Keratinocyte (primary cell): Measurements from ENCODE around the gene LPAR5. TPM values are rescaled to one million over a fixed set of nuclear protein-coding genes. Genes with fewer than 3 reads are reported as not detected.

ENCODE experiments used
- DNase-seq: peaks from one replicate; pipeline ENCODE4 v3.0.0-alpha.2; 2011; ENCODE audit warnings: low read depth, missing footprints, low spot score
- FAIRE-seq: peaks from 2 replicates; lab custom pipeline; 2011; peaks lifted over from hg19 to GRCh38; lab: Jason Lieb, UNC
- H2AFZ ChIP-seq: 2 replicates; pipeline ENCODE4 v1.6.0; 2012; ENCODE audit warnings: low read length, control low read depth, inconsistent platforms; ENCODE audit not compliant: control insufficient read depth
- H3K27ac ChIP-seq: 2 replicates; pipeline ENCODE4 v1.5.1; 2011; ENCODE audit warnings: low read length; ENCODE audit not compliant: control insufficient read depth, insufficient read depth
- H3K27me3 ChIP-seq: 3 replicates; pipeline ENCODE4 v1.6.0; 2011; ENCODE audit warnings: low read length; ENCODE audit not compliant: control insufficient read depth, insufficient read depth; ENCODE audit errors: extremely low read depth
- H3K36me3 ChIP-seq, 2 experiments: 2 replicates in 1 of 2; 3 replicates in 1 of 2; pipeline ENCODE4 v1.5.1; 2011; ENCODE audit warnings: low read length in 2 of 2, mild to moderate bottlenecking in 1 of 2; ENCODE audit not compliant: control insufficient read depth in 2 of 2, insufficient read depth in 2 of 2; ENCODE audit errors: extremely low read depth in 1 of 2
- H3K4me1 ChIP-seq: 3 replicates; pipeline ENCODE4 v1.5.1; 2011; ENCODE audit warnings: low read length; ENCODE audit not compliant: control insufficient read depth, insufficient read depth; ENCODE audit errors: extremely low read depth
- H3K4me2 ChIP-seq: 3 replicates; pipeline ENCODE4 v1.6.0; 2011; ENCODE audit warnings: low read depth, low read length; ENCODE audit not compliant: control insufficient read depth, insufficient read depth; ENCODE audit errors: extremely low read depth
- H3K4me3 ChIP-seq, 3 experiments: fragments of 200-600 bp in 1 of 3; sonication (generic) in 1 of 3; 2 replicates in 2 of 3; 3 replicates in 1 of 3; pipeline ENCODE4 v1.5.1; 2011 to 2016; ENCODE audit warnings: low read length in 3 of 3, mild to moderate bottlenecking in 3 of 3, control low read depth in 2 of 3, inconsistent platforms in 1 of 3, low read depth in 1 of 3, mixed read lengths in 1 of 3, mixed run types in 1 of 3, moderate library complexity in 1 of 3; ENCODE audit not compliant: control insufficient read depth in 2 of 3, insufficient read depth in 2 of 3; ENCODE audit errors: extremely low read depth in 1 of 3
- H3K79me2 ChIP-seq: 2 replicates; pipeline ENCODE4 v1.6.0; 2012; ENCODE audit warnings: low read length; ENCODE audit not compliant: control insufficient read depth, insufficient read depth
- H3K9ac ChIP-seq: 3 replicates; pipeline ENCODE4 v1.6.0; 2011; ENCODE audit warnings: low read length; ENCODE audit not compliant: control insufficient read depth, insufficient read depth; ENCODE audit errors: extremely low read depth
- H3K9me1 ChIP-seq: 3 replicates; pipeline ENCODE4 v1.6.0; 2011; ENCODE audit warnings: low read length; ENCODE audit not compliant: control insufficient read depth, insufficient read depth; ENCODE audit errors: extremely low read depth
- H3K9me3 ChIP-seq: 2 replicates; pipeline ENCODE4 v1.5.1; 2012; ENCODE audit warnings: low read depth, low read length; ENCODE audit not compliant: control insufficient read depth
- H4K20me1 ChIP-seq: 3 replicates; pipeline ENCODE4 v1.6.0; 2011; ENCODE audit warnings: low read length; ENCODE audit not compliant: control insufficient read depth, insufficient read depth; ENCODE audit errors: extremely low read depth
- EZH2 ChIP-seq: IDR thresholded peaks from one replicate; pipeline ENCODE4 v1.6.1; 2012; ENCODE audit warnings: inconsistent platforms, mild to moderate bottlenecking, low read length, moderate library complexity
- dilution Hi-C: fragments of 300-500 bp; cut with MboI; formaldehyde crosslinking; loops from one replicate; pipeline ENCODE4 v1.7.0; 2020; ENCODE audit warnings: low sequenced_read_pairs; ENCODE audit not compliant: extremely low pct_ligation_motif_present
- polyA minus RNA-seq, 3 experiments: library from RNA; depleted of rRNA, polyadenylated mRNA; stranded (reverse); fragments of >200 nt; gene quantifications; 1 replicate in 1 of 3; 2 replicates in 1 of 3; 3 replicates in 1 of 3; pipeline ENCODE4 v1.2.3, GENCODE V29; 2011
- polyA plus RNA-seq, 5 experiments: library from polyadenylated mRNA; depleted of rRNA in 3 of 5; stranded (reverse) in 3 of 5; stranded (forward) in 1 of 5; unstranded in 1 of 5; fragments of >200 nt; gene quantifications; 1 replicate in 1 of 5; 2 replicates in 3 of 5; 3 replicates in 1 of 5; pipeline versions ENCODE4 v1.2.1 to v1.2.3, GENCODE V29; 2011 to 2012; ENCODE audit warnings: missing spikeins in 2 of 5, low read depth in 1 of 5, low replicate concordance in 1 of 5
- TF ChIP-seq, protein P1 (sequence below), 3 experiments: IDR thresholded peaks in 1 of 3; conservative IDR thresholded peaks in 1 of 3; optimal IDR thresholded peaks in 1 of 3; 2 replicates in 2 of 3; 3 replicates in 1 of 3; pipeline versions ENCODE3 to v1.5.1; 2011; ENCODE audit warnings: low read length in 3 of 3, mild to moderate bottlenecking in 3 of 3, moderate library complexity in 2 of 3, control low read depth in 1 of 3, inconsistent platforms in 1 of 3; ENCODE audit not compliant: insufficient read depth in 2 of 3; ENCODE audit errors: extremely low read depth in 1 of 3

Gene LPAR5
- polyA plus RNA-seq (6.7 to 11.7 TPM (median 8.3 TPM) in 3 replicates), polyA minus RNA-seq (8.7 to 32.0 TPM (median 9.3 TPM) in 3 replicates)
- polyA plus RNA-seq (2011; ENCODE audit: low read depth), result 1.8 TPM
- polyA plus RNA-seq (2011; cell fraction: cytosol; rRNA removed), result 7.1 and 8.1 TPM in 2 replicates
- 14.6 and 17.4 TPM in 2 replicates for polyA plus RNA-seq (2011; cell fraction: nucleus; rRNA removed)
- polyA plus RNA-seq (2012; ENCODE audit: low replicate concordance), result 6.4 and 12.5 TPM in 2 replicates
- polyA minus RNA-seq (2011; cell fraction: cytosol; rRNA and poly(A)+ RNA removed), result 11.5 TPM
- 12.1 and 13.9 TPM in 2 replicates for polyA minus RNA-seq (2011; cell fraction: nucleus; rRNA and poly(A)+ RNA removed)

DNA sequence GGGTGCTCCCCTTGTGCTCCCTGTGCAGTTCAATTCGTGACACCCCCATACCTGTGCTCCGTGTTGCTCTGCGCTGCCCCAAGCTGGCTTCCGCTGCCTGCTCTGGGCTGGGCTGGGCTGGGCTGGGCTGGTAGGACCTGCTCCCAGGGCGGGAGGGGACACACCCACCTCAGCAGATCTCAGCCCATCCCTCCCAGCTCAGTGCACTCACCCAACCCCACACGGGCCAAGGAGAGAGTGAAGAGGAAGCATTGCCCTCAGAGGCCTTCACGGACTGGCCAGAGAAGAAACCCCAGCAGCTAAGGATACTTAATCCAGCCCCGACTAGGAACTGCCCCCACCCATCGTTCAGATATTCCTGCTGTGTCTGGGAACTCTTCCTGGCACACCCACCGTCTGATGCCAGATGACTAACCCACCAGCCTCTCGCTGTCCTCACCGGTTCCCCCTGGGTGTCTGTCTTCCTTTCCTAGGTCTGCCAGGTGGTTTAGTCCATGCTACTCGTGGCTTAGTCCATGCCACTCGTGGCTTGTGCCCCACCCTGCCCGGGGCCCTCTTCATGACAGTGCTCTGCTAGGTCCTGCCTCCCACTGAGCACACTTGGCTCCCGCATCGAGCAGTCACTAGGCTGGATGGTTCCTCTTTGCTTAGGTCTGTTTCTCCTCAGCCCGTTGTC is at the start of gene LPAR5:
Gene LPAR5 (minus strand): TSS at position 104 of the 676 bp plus-strand sequence. CDS start 14,711 bp downstream, outside the sequence.
- peak within 1 kb of the TSS; percentile 83 for H3K27ac ChIP-seq
- H3K79me2 ChIP-seq, result peaks cover 13% of the 10 kb centered on the region
- H3K9ac ChIP-seq, result peak within 1 kb of the TSS; percentile 84
- no peak for TF ChIP-seq EZH2
- TF ChIP-seq, protein P1, sequence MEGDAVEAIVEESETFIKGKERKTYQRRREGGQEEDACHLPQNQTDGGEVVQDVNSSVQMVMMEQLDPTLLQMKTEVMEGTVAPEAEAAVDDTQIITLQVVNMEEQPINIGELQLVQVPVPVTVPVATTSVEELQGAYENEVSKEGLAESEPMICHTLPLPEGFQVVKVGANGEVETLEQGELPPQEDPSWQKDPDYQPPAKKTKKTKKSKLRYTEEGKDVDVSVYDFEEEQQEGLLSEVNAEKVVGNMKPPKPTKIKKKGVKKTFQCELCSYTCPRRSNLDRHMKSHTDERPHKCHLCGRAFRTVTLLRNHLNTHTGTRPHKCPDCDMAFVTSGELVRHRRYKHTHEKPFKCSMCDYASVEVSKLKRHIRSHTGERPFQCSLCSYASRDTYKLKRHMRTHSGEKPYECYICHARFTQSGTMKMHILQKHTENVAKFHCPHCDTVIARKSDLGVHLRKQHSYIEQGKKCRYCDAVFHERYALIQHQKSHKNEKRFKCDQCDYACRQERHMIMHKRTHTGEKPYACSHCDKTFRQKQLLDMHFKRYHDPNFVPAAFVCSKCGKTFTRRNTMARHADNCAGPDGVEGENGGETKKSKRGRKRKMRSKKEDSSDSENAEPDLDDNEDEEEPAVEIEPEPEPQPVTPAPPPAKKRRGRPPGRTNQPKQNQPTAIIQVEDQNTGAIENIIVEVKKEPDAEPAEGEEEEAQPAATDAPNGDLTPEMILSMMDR (optimal IDR thresholded peaks at IDR 0.05 in 1 of 3, IDR thresholded peaks at IDR 0.05 in 1 of 3, conservative IDR thresholded peaks at IDR 0.05 in 1 of 3; ENCODE audit: extremely low read depth in 1 of 3, insufficient read depth in 2 of 3, low read length in 3 of 3), result no peak
- H3K27me3 ChIP-seq, result no peaks in the 10 kb centered on the region
- no peaks in the 10 kb centered on the region for H3K9me3 ChIP-seq
- peak within 1 kb of the TSS; percentile 45 to 75 (median 66) for H3K4me3 ChIP-seq
- FAIRE-seq (peak; percentile 88), DNase-seq (peak; percentile 69)
- H4K20me1 ChIP-seq, result no peaks in the 10 kb centered on the region
- dilution Hi-C loops, result no loop called here
- H2AFZ ChIP-seq, result peak within 1 kb of the TSS; percentile 97
- peaks cover 0 to 4% of the 10 kb centered on the region in 2 experiments for H3K36me3 ChIP-seq
- H3K4me1 ChIP-seq, result peaks cover 40% of the 10 kb centered on the region
- no peaks in the 10 kb centered on the region for H3K9me1 ChIP-seq
- H3K4me2 ChIP-seq, result peak within 1 kb of the TSS; percentile 97

DNA sequence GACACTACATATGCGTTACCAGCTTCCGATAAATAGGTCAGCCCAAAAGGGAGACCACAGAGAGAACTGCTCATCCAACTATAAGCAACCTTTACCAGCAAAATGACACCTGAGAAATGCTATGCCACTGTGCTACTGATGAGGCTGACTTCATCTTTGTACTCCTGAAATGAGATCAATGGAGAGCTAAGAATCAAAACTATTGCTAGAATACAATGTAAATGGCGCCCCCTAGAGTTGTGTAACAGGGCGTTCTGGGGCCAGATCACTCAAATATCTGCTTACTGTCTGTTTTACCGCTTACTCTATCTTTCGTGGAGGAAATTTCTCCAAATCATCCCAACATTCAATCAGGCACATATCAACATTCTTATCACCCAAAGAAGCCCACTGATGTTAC is 48.9 kb upstream of the LPAR5 start:
- Histone ChIP-seq H4K20me1 (no peaks in the 10 kb centered on the region), H3K9me1 (no peaks in the 10 kb centered on the region), H3K4me1 (peaks cover 10% of the 10 kb centered on the region), H3K27ac (no peak overlapping the region), H3K27me3 (no peaks in the 10 kb centered on the region), H3K9ac (no peak overlapping the region), H3K79me2 (peaks cover 90% of the 10 kb centered on the region), H3K4me2 (no peak overlapping the region), H3K9me3 (no peaks in the 10 kb centered on the region), H3K36me3 (peaks cover 2 to 6% of the 10 kb centered on the region in 2 experiments), H2AFZ (no peak overlapping the region), H3K4me3 (no peak overlapping the region)
- dilution Hi-C loops, result no loop called here
- FAIRE-seq (no peak), DNase-seq (no peak)
- TF ChIP-seq, protein P1 (optimal IDR thresholded peaks at IDR 0.05 in 1 of 3, IDR thresholded peaks at IDR 0.05 in 1 of 3, conservative IDR thresholded peaks at IDR 0.05 in 1 of 3; ENCODE audit: extremely low read depth in 1 of 3, insufficient read depth in 2 of 3, low read length in 3 of 3), result peak; percentile 38 to 64 (median 55)
- TF ChIP-seq EZH2, result no peak
